NOMO-1 treated with dmso at 0.1 percent for 144 hours (cell line): ENCODE data around the gene ZNF618.

ENCODE experiments used
- DNase-seq: peaks from one replicate; lab custom pipeline; 2025; ENCODE audit not compliant: unreplicated experiment; lab: John Stamatoyannopoulos, UW

Gene ZNF618

DNA sequence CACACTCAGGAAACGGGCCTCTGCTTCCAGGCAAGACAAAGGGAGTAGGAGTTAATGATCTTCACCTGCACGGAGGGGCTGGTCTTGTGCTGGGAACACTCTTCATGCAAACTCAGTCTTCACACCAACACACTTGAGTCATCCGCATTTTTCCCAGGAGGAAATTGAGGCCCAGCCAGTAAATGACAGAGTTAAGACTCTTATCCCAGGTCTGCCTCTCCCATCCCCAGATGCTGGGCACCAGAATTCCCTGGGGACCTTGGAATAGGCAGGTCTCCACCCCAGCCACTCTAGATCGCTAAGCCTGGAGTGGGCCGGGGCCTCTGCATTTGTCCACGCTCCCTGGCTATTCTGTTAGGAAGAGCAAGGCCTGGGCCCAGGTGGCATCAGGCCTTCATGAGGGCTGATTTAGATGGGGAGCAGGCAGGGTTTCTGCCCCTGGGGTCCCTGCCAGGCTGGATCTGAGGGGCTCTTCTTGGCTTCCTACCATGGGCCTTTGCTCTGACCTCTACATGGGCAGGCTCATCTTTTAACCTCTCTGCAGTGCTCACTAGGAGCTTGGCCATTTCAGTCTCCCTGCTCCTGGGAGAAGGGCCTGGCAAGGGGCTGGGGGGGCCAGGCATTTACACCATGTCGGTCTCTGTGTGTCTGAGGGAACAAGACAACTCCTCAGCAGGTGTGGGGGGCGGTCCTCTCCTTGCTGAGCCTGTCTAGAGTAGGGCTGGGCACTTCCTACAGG is 124.7 kb downstream of the ZNF618 start:
- no peak for DNase-seq

DNA sequence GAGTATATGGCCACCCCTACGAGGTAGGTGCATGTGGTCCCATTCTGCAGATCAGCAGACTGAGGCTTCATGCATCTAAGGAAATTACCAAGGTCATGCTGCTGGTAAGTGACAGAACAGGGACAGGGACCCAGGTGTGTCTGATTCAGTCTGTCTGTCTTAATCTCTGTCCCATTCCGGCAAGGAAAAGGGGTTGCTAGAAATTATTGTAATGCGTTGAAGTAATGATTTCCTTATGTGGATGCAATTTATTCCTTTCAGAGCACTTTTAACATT is 125.2 kb downstream of the ZNF618 start:
- DNase-seq: no peak

DNA sequence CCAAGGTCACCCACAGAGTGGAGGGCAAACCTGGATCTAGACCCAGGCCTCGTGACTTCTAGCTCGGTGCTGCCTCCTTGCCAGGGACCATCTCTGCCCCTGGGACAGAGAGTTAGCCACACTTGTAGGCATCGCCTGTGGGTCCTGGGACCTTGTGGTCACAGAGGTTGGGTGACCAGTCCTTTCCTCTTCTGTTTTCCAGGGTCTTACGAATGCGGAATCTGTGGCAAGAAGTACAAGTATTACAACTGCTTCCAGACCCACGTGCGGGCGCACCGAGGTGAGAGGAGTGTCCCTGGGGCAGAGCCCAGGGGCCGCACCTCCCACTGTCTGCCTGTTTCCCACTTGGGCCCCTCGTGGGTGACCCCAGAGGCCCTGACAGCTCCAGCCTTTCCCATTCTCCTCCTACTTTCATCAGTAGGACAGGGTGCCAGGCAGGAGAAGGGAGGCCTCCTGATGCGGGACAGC is 125.7 kb downstream of the ZNF618 start:
- DNase-seq: no peak

DNA sequence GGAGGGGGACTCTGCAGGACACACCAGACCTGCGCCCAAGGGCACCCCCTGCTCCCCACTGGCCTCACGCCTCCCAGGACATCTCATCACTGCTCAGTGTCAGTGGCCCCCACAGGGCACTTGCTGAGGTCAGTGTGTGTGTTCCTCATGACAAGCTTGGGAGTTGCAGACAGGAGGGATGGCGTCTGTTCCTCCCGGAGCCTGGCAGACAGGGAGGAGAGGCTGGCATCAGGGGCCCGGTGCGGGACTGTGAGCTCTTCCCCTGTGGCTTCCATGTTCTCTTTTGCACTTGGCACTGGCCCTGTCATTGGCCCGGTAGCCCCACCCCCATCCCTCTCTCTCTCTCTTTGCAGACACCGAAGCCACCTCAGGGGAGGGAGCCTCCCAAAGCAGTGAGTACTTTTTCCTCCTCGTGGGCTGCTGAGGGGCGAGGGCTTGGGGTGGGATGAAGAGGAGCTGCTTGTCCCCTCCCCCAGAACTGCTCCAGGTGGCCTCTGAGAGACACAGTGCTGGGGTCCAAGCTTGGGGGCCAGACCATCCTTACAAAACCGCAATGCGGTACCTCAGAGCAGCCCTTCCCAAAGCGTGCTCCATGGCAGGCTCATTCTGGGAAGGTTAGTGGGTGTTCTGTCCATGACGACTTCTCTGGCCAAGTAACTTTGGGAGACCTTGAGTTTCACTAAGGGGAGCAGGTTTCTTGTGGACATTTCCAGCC is 126.3 kb downstream of the ZNF618 start:
- no peak for DNase-seq

DNA sequence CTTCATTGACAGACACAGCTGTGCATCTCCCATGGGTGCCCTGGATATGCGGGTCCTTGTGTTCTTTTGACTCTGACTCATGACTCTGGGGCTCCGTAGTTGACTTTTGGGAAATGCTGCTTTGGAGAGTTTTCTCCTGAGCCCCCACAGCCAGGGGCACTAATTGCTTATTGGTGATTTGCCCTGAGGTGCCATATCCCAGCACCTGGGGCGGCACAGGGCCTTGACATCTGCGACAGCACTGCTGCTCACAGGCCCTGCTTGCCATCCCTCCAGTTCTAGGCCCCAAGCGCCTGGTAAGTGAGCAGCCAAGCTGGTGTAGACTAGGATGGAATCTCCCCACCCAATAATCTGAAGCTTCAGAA is 126.9 kb downstream of the ZNF618 start:
- DNase-seq: no peak

DNA sequence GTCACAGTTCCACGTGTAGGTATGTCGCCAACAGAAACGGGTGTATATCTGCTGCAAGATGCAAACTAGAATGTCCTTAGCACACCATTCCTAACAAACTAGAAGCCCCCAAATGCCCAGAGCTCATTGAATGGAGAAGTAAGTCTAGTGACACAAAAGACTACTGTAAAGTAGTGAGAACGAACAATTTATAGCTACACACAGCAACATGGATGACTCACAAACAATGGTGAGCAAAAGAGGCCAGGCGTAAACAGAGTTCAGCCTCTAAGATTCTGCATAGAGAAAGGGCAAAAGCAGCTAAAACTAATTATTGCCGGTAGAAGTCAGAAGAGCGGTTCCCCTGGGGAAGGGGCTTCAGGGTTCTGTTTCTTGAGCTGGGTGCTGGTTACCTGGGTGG is 127.2 kb downstream of the ZNF618 start:
- no peak for DNase-seq

DNA sequence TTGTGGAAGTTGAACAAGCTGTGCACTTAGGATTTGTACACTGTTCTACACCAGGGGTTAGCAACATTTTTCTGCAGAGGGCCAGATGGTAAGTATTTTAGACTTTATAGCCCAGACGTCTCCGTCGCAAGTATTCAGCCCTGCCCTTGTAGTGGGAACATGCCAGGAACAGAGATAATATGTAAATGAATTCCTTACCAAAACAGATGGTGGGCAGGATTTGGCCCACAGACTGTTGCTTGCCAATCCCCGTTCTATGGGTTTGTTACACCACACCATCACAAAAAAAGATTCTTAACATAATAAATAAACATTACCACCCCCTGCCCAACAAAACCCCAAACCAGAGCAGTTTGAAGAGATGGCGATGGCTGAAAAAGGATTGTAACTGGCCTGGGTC is 127.6 kb downstream of the ZNF618 start:
- DNase-seq: no peak

DNA sequence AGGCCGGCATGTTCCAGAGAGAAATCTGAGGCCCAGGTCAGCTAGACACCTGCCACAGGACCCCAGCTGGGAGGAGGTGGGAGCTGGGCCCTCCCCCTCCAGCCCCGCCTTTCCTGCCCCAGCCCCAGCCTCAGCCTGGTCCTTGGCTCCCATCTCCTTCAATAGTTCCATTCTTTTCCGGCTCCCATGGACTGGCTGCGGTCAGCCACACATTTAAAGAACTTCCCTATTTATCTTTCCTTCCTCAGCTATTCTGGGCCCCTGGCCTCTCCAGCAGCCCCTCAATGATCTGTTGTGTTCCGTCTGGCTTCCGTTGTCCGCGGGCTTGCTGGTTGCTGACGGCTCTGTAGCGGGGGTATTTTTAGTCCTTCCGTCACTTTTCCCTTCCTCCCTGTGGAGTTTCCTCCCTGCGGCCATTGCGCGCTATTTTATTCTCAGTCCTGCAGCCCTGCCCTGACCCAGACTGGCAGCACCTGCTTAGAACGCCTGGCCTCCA is 128.2 kb downstream of the ZNF618 start:
- peak; percentile 61 for DNase-seq

DNA sequence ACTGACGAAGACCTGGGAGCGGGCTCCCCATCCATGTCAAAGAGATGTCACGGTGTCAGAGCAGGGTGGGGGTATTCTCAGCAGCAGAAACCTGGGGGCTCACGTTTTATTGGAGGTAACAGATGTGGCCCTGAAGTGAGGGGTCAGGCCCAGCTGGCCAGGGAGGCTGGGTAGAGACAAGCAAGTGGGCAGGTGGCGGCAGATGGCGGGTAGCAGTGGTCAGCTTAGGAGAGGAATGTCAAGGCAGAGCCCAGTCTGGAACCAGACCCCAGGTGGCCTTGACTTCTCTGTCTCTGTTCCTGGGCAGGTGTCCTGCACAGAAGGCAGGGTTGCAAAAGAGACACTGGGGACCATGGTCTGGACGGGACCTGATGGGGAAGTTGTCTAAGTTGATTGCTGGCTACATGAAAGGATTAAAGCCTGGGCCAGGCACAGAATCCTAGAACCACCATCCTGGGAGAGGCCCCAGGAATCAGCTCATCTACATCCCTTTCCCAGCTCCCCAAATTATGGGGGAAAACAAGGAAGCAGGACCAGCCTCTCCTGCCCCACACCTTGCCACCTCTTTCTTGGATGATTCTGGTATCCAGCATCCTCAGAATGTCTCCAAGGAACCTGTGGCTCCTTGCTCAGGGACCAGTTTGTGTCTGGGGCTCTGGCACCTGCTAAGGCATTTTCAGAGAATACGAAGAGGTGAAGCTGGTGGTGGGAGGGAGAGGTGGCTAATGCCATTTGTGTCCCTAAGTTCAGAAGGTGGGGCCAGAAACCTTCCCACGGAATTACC is 129.5 kb downstream of the ZNF618 start:
- DNase-seq: no peak

DNA sequence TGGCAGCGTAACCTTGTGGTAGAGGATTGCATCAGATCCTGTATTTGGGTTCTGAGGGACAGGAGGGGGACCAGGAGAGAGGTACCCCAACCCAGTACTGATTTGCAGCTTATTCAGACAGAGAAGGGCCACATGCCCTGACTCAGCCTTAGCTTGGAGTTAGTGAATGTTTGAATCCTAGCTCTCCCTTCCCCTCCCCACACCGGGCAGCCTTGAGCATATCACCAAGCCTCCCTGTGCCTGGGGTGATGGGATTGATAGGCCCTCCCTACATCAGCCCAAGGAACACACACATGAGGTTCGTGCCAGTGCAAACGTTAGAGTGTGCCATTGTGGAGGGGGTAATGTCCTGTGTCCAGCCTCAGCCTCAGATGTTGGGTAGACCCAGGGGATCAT is 130.0 kb downstream of the ZNF618 start:
- no peak for DNase-seq

DNA sequence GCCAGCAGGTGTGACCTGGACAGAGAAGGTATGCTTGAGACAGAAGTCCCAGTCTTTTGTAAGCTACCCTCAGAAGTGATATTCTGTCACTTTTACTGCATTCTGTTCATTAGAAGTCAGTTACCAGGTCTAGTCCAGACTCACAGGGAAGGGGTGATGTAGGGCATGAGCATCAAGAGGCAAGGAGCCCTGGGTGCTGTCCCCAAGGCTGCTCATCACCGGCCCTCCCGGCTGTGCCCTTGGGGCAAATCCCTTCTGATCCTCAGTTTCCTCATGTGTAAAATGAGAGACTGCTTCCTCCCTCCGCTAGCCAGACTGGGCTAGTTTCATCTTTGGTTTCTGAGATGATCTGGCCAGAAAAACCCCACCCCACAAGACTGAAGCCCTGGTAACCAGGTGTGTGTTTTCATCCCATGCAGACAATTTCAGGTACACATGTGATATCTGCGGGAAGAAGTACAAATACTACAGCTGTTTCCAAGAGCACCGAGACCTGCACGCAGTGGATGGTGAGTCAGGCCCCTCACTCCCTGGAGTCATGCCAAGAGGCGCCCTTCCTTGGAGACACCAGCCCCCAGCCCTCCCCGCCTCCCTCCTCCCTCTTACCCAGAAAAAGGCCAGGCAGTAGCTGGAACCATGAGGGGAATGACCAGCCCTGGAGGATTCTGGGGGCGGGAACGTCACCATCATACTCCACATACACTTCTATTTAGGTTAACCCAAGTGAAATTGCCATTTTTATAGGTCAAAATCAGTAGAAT is 131.0 kb downstream of the ZNF618 start:
- no peak for DNase-seq

DNA sequence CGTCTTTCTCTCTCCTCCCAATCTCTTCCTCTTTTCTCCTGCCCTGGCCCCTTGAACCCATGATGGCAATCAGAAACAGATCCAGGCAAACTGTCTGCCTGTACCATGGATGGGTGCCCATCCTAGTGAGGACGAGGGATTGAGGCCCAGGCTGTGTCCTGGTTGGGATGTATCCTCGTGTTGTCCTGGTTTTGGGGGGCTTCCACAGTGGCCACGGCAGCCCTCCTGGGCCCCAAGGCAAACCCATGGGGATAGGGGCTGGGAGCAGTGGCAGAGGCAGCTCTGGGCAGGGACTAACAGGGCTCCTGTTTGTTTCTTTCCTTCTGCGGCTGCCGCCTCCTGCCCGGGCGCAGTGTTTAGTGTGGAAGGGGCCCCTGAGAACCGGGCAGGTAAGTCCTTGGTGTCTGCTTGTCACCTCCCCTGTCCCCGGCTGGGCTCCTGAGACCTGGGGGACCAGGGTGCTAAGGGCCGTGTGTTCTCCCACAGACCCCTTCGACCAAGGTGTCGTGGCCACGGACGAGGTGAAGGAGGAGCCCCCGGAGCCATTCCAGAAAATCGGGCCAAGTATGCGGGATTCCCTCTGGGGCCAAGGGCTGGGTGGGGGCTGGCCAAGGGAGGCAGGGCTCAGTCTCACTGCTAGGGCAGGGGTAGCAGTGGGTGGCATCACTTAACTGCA is 132.0 kb downstream of the ZNF618 start:
- DNase-seq: no peak

DNA sequence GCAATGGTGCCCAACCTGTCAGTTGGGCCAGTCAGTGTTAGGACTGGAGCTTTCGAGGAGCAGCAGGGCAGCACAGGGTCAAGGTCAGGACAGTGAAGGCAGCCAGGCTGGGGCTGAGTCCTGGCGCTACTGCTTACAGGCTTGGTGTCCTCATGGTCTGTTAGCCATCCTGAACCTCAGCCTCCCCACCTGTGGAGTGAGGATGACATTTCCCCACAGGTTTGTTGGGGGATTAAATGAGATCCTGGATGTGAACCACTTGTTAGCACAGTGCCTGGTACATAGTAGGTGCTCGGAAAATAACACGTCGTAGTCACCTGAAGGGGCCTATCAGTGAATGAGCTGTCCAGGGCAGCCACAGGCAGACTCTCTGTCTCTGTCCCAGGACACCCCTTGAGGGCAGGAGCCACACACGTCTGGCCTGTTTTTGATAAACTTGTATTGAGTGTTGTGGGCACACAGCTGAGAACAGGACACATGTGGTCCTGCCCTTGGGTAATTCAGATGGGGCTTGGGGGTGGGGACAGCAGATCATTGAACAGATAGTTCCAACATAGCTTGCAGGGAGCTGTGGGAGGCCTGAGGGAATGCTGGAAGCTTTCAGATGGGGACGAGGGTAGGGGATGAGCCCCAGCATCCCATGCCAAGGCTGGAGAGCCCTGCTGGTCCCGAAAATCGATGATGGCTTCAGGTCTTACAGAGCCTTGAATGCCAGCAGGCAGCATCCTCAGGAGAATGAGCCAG is 132.7 kb downstream of the ZNF618 start:
- DNase-seq: no peak

DNA sequence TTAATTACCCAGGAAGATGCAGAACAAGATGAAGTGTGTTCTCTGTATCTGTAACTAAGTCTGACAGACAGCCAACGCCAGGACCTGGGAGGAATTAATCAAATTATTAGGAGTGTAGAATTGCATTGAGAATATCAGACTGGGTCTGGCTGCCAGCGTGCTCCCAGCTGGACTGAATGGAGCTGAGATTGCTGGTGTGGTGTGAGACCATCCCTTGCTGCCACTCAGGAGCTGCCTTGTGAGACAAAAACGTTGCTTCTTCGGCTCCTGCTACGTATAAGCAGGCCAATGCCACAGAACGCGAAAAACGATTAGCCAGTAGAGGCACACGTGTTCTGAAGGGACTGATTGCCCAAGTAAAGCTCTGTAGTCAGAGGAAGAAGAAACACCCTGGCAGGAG is 135.2 kb downstream of the ZNF618 start:
- DNase-seq: no peak

DNA sequence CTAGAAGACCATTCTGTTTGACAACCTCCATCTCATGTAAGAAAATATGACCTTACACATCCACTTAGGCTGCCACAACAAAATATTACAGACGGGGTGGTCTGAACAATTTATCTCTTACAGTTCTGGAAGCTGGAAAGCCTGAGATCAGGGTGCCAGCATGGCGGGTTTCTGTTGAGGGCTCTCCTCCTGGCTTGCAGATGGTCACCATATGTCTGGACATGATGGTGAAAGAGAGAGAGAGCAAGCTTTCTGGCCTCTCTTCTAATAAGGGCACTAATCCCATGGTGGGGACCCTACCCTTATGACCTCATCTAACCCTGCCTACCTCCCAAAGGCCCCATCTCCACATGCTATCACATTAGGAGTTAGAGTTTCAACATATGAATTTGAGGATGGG is 136.0 kb downstream of the ZNF618 start:
- DNase-seq: no peak

DNA sequence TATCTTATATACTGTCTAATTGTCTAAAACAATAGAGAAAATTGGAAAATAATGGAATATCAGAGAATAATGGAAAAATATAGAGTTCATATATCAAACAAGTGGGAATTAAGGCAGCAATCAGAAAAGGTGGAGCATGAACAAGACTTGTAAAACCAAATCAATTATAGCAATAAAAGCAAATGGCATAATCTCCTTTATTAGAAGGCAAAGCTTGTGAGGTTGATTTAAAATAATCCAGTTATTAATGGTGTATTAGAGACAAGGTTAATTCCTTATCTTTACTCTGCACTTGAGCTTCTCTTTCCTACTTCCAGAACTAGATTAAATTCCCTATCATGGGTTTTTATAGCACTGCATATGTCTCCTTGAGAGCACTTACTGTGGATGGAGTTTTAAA is 137.9 kb downstream of the ZNF618 start:
- no peak for DNase-seq

DNA sequence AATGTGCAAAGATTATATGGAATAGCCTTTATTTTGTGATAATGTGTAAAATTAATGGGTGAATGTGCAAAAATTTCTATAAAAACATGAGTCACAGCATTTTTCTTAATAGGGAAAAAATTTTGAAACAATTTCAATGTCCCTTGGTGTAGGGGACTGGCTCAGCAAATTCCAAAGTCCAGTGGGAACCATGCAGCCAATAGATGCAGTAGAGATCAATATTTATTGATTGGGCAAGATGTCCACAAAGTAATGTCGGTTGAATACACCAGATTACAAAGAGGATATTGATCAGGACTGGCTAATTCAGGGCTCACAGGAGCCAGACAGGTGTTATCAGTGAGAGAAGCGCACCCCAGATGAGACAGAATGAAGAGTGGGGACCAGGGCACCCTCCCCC is 139.5 kb downstream of the ZNF618 start:
- no peak for DNase-seq

DNA sequence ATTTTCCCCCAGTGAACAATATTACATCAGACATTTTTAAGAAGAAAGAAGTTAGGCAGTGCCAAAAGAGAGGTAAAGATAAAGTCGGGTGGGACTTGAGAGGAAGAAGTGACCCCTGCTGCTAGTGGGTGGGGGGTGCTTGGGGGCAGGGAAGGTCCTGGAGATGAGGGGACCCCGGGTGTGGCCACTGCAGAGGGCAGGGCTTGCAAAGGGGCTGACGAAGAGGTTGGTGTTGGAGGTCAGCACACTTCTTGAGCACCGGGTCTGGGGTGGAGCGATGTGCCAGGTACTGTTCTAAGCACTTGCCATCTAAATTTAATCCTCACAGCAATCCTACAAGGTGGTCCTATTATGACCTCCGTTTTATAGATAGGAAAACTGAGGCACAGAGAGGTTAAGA is 140.0 kb downstream of the ZNF618 start:
- DNase-seq: no peak

DNA sequence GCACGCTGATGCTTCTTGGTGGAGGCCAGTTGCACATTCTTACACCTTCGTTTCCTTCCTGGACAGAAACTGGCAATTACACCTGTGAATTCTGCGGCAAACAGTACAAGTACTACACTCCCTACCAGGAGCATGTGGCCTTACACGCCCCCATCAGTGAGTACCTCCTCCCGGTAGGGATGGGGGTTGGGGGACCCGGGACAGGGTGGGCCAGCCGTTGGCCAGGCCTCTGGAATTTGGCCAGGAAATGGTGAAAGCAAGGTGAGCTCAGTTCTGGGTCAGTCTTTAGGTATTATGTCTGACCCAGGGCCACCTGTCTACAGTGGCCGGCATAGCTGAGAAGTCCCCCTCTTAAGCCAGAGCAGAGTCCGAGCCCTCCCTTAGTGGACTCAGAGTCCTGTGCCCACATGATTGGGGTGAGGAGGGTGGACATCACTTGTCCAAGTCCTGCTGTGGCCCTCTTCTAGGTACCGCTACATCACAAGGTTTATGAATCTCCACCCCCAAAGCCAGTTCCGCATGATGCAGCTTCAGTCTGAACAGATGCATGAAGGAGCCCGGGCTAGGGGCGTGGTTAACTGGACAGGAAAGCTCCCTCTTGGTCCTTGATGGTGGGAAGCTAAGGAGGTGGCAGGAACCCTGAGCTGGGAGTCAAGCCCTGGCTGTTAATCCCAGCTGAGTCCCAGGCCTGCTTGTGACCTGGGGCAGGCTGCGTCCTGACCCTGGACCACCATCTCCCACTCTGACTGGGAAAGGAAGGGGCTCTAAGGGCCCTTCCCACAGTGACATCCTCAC is 140.7 kb downstream of the ZNF618 start:
- DNase-seq: no peak
